Measurements from ENCODE around the gene GRIP1.

- TF ChIP-seq, protein P1, sequence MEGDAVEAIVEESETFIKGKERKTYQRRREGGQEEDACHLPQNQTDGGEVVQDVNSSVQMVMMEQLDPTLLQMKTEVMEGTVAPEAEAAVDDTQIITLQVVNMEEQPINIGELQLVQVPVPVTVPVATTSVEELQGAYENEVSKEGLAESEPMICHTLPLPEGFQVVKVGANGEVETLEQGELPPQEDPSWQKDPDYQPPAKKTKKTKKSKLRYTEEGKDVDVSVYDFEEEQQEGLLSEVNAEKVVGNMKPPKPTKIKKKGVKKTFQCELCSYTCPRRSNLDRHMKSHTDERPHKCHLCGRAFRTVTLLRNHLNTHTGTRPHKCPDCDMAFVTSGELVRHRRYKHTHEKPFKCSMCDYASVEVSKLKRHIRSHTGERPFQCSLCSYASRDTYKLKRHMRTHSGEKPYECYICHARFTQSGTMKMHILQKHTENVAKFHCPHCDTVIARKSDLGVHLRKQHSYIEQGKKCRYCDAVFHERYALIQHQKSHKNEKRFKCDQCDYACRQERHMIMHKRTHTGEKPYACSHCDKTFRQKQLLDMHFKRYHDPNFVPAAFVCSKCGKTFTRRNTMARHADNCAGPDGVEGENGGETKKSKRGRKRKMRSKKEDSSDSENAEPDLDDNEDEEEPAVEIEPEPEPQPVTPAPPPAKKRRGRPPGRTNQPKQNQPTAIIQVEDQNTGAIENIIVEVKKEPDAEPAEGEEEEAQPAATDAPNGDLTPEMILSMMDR (IDR thresholded peaks at IDR 0.05) = no peak
- TF ChIP-seq ZFX (IDR thresholded peaks at IDR 0.05; ENCODE audit: borderline replicate concordance) = no peak
These were observed 41.1 kb downstream of the GRIP1 start for GRCh38 chr12:66637699-66638301.

Data from 22Rv1 (cell line).